ENCODE data around the gene MYDGF.

DNA sequence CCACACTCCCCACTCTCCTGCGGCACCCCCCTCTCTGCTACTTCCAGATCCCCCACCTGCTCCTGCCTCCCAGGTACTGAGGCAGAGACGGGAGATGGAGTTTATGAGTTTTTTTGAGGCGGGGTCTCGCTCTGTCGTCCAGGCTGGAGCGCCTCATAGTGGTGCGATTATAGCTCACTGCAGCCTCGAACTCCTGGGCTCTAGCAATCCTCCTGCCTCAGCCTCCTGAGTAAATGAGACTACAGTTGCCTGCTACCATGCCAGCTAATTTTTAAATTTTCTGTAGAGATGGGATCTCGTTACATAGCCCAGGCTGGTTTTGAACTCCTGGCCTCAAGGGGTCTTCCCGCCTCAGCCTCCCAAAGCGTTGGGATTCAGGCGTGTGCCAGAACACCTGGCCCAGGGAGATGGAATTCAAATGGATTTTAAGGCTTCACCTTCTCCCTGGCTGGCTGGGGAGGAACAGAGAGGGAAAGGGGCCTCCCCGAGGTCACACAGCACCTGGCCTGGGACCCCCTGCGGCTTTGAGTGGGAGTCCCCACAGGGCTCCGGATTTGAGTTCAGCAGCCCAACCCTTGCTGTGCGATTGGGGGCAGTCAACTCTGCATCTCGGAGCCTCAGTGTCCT, 50.4 kb downstream of the MYDGF start:
- TF ChIP-seq, protein P1, sequence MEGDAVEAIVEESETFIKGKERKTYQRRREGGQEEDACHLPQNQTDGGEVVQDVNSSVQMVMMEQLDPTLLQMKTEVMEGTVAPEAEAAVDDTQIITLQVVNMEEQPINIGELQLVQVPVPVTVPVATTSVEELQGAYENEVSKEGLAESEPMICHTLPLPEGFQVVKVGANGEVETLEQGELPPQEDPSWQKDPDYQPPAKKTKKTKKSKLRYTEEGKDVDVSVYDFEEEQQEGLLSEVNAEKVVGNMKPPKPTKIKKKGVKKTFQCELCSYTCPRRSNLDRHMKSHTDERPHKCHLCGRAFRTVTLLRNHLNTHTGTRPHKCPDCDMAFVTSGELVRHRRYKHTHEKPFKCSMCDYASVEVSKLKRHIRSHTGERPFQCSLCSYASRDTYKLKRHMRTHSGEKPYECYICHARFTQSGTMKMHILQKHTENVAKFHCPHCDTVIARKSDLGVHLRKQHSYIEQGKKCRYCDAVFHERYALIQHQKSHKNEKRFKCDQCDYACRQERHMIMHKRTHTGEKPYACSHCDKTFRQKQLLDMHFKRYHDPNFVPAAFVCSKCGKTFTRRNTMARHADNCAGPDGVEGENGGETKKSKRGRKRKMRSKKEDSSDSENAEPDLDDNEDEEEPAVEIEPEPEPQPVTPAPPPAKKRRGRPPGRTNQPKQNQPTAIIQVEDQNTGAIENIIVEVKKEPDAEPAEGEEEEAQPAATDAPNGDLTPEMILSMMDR (IDR thresholded peaks at IDR 0.05), result peak; percentile 6
- no peak for TF ChIP-seq EZH2 (IDR thresholded peaks at IDR 0.05)
- no peak for TF ChIP-seq EZH2phosphoT487 (IDR thresholded peaks at IDR 0.05)
